Bone marrow (tissue), 2 donors: ENCODE data around the gene COL18A1.

Experiments used
- DNase-seq, 2 donors: peaks; one replicate each; lab custom pipeline; 2025; lab: John Stamatoyannopoulos, UW

The COL18A1 gene

GRCh38 chr21:45480701-45481500 is 75.9 kb downstream of the COL18A1 start:
- DNase-seq: no peak

GRCh38 chr21:45481566-45481965 is 76.6 kb downstream of the COL18A1 start:
- no peak for DNase-seq

GRCh38 chr21:45481977-45482898 is 77.3 kb downstream of the COL18A1 start:
- DNase-seq: no peak

GRCh38 chr21:45482899-45483821 is 78.2 kb downstream of the COL18A1 start:
- peak in 1 of 2 donors; percentile 36 for DNase-seq

GRCh38 chr21:45484318-45484717 is 79.4 kb downstream of the COL18A1 start:
- no peak for DNase-seq

- DNase-seq: no peak
Observed at GRCh38 chr21:45485686-45486442, 80.9 kb downstream of the COL18A1 start.

- DNase-seq: no peak
Observed at GRCh38 chr21:45486443-45487160, 81.6 kb downstream of the COL18A1 start.

GRCh38 chr21:45487161-45487806 is 82.3 kb downstream of the COL18A1 start:
- DNase-seq: no peak

- no peak for DNase-seq
Observed at GRCh38 chr21:45487891-45488600, 83.1 kb downstream of the COL18A1 start.

- DNase-seq: no peak
Observed at GRCh38 chr21:45488931-45489721, 84.2 kb downstream of the COL18A1 start.

- no peak for DNase-seq
Observed at GRCh38 chr21:45489722-45489982, 84.7 kb downstream of the COL18A1 start.

DNA sequence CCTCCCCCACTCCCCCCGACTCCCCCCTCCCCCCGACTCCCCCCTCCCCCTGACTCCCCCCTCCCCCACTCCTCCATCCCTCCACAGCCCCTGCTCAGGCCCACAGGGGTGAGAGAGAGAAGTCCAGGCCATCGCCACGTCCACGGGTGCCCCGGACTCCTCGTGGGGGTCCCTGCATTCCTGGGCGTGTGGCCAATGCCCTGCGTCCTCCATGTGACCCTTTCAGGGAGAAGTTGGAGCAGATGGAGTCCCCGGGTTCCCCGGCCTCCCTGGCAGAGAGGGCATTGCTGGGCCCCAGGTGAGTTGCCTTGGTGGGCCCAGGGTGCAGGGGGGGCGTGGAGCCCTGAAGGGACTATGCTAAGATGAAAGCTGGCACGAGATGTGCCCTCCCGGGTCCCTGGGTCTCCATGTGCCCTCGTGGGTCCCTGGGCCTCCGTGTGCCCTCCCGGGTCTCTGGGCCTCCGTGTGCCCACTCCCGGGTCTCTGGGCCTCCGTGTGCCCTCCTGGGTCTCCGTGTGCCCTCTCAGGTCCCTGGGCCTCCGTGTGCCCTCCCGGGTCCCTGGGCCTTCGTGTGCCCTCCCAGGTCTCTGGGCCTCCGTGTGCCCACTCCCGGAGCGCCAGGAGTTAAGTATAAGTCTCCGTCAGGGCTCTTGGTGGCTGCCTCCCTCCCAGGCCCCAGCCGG is 85.2 kb downstream of the COL18A1 start:
- DNase-seq: no peak

- no peak for DNase-seq
Observed at GRCh38 chr21:45491056-45491455, 86.1 kb downstream of the COL18A1 start.

DNA sequence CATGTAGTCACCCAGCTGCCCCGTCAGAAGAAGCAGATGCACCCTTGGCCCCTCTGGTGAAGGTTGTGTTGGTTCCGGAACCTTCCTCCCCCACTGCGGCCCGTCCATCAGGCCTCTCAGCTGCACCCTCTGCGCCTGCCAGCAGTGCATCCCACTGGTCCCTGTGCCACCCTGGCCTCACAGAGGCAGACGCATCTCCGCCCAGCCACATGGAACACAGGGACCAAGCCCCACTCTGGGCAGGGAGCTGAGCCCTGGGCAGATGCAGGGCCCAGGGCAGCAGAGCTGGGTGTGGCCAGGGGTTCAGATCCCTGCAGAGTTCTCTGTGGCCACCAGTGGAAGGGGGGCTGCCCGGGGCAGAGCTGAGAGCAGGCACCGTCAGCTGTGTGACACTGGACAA is 86.7 kb downstream of the COL18A1 start:
- DNase-seq: no peak

DNA sequence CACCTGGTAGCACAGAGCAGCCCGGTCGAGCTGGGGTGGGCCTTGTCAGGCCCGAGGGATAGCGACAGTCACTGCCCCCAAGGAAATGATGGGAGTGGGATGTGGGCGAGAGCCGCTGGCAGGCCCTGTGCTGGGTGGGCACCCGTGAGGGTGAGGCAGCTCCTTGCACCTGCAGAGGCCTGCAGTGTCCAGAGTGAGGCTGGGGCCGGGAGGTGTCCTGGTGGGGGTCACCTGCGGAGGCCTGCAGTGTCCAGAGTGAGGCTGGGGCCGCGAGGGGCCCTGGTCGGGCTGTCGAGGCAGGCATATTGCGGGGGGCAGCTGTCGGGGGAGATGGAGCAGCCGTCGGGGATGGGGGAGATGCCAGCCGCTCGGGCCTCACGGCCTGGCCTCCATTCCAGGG is 87.8 kb downstream of the COL18A1 start:
- no peak for DNase-seq

DNA sequence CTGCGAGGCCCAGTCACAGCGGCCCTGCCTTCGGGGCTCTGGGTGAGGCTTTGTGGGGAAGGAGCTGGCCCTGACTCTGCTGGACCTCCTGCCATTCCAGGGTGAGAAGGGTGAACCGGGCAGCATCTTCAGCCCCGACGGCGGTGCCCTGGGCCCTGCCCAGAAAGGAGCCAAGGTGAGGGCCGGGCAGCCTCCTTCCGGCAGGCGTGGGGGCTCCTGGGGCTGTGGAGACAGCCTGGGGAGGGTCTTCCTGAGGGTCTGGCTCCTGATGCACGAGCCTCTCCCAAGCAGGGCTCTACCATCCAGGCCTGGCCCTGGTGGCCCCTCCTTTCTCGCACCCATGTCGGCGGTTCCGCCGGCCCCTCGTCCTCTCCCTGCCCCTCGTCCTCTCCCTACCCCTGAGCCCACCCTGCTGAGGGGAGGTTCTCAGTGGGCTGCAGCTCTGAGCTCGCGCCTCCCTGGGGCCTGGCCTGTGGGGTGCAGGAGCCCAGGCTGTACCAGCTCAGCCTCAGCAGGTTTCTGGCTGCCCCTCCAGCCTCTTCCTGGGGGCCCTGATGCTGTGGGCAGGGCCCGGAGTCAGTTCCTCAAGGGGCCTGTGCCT is 88.5 kb downstream of the COL18A1 start:
- DNase-seq: no peak

GRCh38 chr21:45494135-45494850 is 89.3 kb downstream of the COL18A1 start:
- no peak for DNase-seq
